Heart left ventricle (tissue), 16 donors: ENCODE measurements around the gene OPCML. TPM values are rescaled to one million over a fixed set of nuclear protein-coding genes. Genes with fewer than 3 reads are reported as not detected.

Experiments
- ATAC-seq, 4 donors: fragments of 200-7000 bp; cut with Tn5 transposase; one replicate each; pipeline ENCODE4 v1.9.1; 2020 to 2022; ENCODE audit warnings: moderate library complexity in 4 of 4, mild to moderate bottlenecking in 3 of 4, moderate number of reproducible peaks in 1 of 4
- DNase-seq, 5 donors: peaks; one replicate each; pipeline ENCODE4 v3.0.0-alpha.2; 2020
- H3K27ac ChIP-seq, 12 donors: fragments of 200-600 bp; sonication (generic) in 4 of 12; one replicate each; pipeline versions ENCODE4 v1.5.0 to v1.8.0; 2016 to 2022; ENCODE audit warnings: mild to moderate bottlenecking in 2 of 12
- H3K27me3 ChIP-seq, 9 donors: fragments of 200-600 bp; sonication (generic) in 2 of 9; one replicate each; pipeline versions ENCODE4 v1.5.1 to v1.8.0; 2016 to 2022; ENCODE audit warnings: mild to moderate bottlenecking in 3 of 9
- H3K36me3 ChIP-seq, 9 donors: fragments of 200-600 bp; sonication (generic) in 2 of 9; one replicate each; pipeline versions ENCODE4 v1.5.0 to v1.8.0; 2018 to 2022; ENCODE audit warnings: mild to moderate bottlenecking in 2 of 9
- H3K4me1 ChIP-seq, 12 donors: fragments of 200-600 bp; sonication (generic) in 4 of 12; one replicate each; pipeline versions ENCODE4 v1.5.0 to v1.8.0; 2016 to 2022; ENCODE audit warnings: mild to moderate bottlenecking in 3 of 12
- H3K4me3 ChIP-seq, 12 donors: fragments of 200-600 bp; sonication (generic) in 4 of 12; one replicate each; pipeline versions ENCODE4 v1.5.0 to v1.8.0; 2017 to 2022; ENCODE audit warnings: mild to moderate bottlenecking in 9 of 12, moderate library complexity in 4 of 12
- H3K9me3 ChIP-seq, 12 donors: fragments of 200-600 bp; sonication (generic) in 4 of 12; one replicate each; pipeline versions ENCODE4 v1.5.0 to v1.8.0; 2016 to 2022; ENCODE audit warnings: mild to moderate bottlenecking in 1 of 12
- POLR2A ChIP-seq, 2 donors: fragments of 450-650 bp; IDR thresholded peaks; one replicate each; pipeline ENCODE4 v1.6.1; 2017; ENCODE audit warnings: antibody characterized with exemption in 2 of 2, mild to moderate bottlenecking in 2 of 2, moderate library complexity in 2 of 2
- WGBS, 4 donors: extraction: QIAGEN DNeasy Blood & Tissue Kit in 2 of 4; methylation state at CpG; one replicate each; pipeline versions ENCODE4 v1.1.5 to v1.1.7; 2013 to 2018; 5-methylcytosine and 5-hydroxymethylcytosine counted together
- intact Hi-C, 10 donors: fragments of 100-400 bp; cut with DNase I; formaldehyde crosslinking; loops; one replicate each; pipeline versions ENCODE4 v1.11.1 to v1.14.2; 2022
- polyA plus RNA-seq, 2 donors: library from polyadenylated mRNA; stranded (reverse); fragments of 200-250 nt; gene quantifications; one replicate each; pipeline ENCODE4 v1.2.3, GENCODE V29; 2013
- total RNA-seq, 9 donors: library from RNA; depleted of rRNA in 2 of 9; stranded (reverse); fragments of >200 nt in 2 of 9; fragmentation: NEBNext Ultra II Directional in 3 of 9; extraction: Animal tissue kit (Norgen Biotek cat#: 25700) in 3 of 9; gene quantifications; one replicate each; pipeline versions ENCODE4 v1.1.0 to v1.2.4, GENCODE V29; 2016 to 2023
- TF ChIP-seq, protein P1 (sequence below), 12 donors: fragments of 200-600 bp; sonication (generic) in 4 of 12; IDR thresholded peaks; one replicate each; pipeline versions ENCODE4 v1.5.0 to v1.8.0; 2018 to 2022; ENCODE audit warnings: antibody characterized with exemption in 12 of 12, mild to moderate bottlenecking in 5 of 12
- donor health status: ischemic (EF 13 %, LVEDD 7.1; RV severe dilation, severe dysfunction).
- donor health status: healthy with polysubstance abuse.
- donor health status: DM: no; HTN: yes; CAD: no.
- donor health status: DM: no; HTN: no; CAD: no.
- donor health status: ischemic (EF 25% LVEDD 6.9; RV normal size, moderate dysfunction).
- donor health status: ischemic (EF 25% LVEDD 5.7; RV mildly dilated, moderate dysfunction).
- donor health status: healthy.
- donor health status: DM: yes; HTN: yes; CAD: no.
- donor health status: ischemic (EF 35%, LVEDD 5.7; RV mildly dilated, moderate dysfunction).
- donor health status: nonischemic (EF 11% LVEDD 7.7; RV severe dilation, severe dysfunction).
- donor health status: DM: yes; HTN: yes; CAD: no.
- donor health status: PGD.
- donor health status: ischemic (EF 29% LVEDD 5.4; RV normal size, mild dysfunction).
- donor health status: nonischemic (EF 23%, LVEDD 6.1; RV moderate dilation, normal function).

The OPCML gene
- total and polyA plus RNA-seq, 11 donors: 0.04 to 1.3 (median 0.23) TPM; not detected in 3

DNA sequence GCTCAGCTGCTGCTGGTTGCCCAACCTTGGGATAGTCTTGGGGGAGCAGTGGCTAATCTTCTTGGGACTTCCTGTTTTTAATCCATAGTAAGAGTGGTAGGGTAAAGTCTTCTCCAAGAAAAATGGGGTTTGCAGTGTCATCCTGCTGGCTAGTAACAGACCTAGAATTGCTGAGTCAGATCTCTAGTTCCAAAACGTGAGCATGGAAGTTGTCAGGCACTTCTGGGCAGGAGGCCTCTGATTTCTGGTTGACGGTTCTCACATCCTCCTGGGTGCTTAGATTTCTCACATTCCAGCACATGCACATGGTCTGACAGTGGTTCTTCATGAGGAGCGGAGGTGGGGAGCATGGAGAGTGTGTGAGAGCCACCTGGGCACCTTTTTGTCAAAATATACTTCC lies 410.0 kb downstream of the OPCML start:
- peaks cover 0 to 4% (median 0%) of the 10 kb centered on the region in 9 donors for H3K27me3 ChIP-seq
- peaks cover 0 to 18% (median 0%) of the 10 kb centered on the region in 12 donors for H3K4me1 ChIP-seq
- TF ChIP-seq, protein P1, sequence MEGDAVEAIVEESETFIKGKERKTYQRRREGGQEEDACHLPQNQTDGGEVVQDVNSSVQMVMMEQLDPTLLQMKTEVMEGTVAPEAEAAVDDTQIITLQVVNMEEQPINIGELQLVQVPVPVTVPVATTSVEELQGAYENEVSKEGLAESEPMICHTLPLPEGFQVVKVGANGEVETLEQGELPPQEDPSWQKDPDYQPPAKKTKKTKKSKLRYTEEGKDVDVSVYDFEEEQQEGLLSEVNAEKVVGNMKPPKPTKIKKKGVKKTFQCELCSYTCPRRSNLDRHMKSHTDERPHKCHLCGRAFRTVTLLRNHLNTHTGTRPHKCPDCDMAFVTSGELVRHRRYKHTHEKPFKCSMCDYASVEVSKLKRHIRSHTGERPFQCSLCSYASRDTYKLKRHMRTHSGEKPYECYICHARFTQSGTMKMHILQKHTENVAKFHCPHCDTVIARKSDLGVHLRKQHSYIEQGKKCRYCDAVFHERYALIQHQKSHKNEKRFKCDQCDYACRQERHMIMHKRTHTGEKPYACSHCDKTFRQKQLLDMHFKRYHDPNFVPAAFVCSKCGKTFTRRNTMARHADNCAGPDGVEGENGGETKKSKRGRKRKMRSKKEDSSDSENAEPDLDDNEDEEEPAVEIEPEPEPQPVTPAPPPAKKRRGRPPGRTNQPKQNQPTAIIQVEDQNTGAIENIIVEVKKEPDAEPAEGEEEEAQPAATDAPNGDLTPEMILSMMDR (IDR thresholded peaks at IDR 0.05): no peak
- no peak for TF ChIP-seq POLR2A (IDR thresholded peaks at IDR 0.05)
- DNase-seq: no peak
- WGBS, 4 donors: 9 to 41% (median 24%) methylated on average over 3 of the region's 3 CpGs
- H3K4me3 ChIP-seq: no peak overlapping the region
- H3K27ac ChIP-seq: no peak overlapping the region
- no peaks in the 10 kb centered on the region for H3K36me3 ChIP-seq
- no peak for ATAC-seq
- no peaks in the 10 kb centered on the region for H3K9me3 ChIP-seq
- intact Hi-C loops: no loop called here

- WGBS, 4 donors: 37 to 43% (median 40%) methylated on average over 7 of the region's 7 CpGs
- Histone ChIP-seq H3K4me1 (peaks cover 0 to 18% (median 0%) of the 10 kb centered on the region in 12 donors), H3K4me3 (no peak overlapping the region), H3K36me3 (no peaks in the 10 kb centered on the region), H3K27ac (peak overlapping the region in 10 of 12 donors; percentile 45 to 80 (median 65)), H3K27me3 (peaks cover 0 to 3% (median 0%) of the 10 kb centered on the region in 9 donors), H3K9me3 (no peaks in the 10 kb centered on the region)
- peak in 4 of 5 donors; percentile 58 to 77 (median 63) for DNase-seq
- peak; percentile 90 to 96 (median 94) for ATAC-seq
- intact Hi-C loops: no loop called here
- TF ChIP-seq, protein P1 (IDR thresholded peaks at IDR 0.05): no peak
- TF ChIP-seq POLR2A (IDR thresholded peaks at IDR 0.05): no peak
Observed at GRCh38 chr11:133118563-133119268, 413.6 kb downstream of the OPCML start.

GRCh38 chr11:133115099-133115498 lies 417.2 kb downstream of the OPCML start:
- intact Hi-C loops: no loop called here
- Histone ChIP-seq H3K4me3 (no peak overlapping the region), H3K4me1 (peaks cover 0 to 18% (median 0%) of the 10 kb centered on the region in 12 donors), H3K36me3 (no peaks in the 10 kb centered on the region), H3K9me3 (no peaks in the 10 kb centered on the region), H3K27me3 (no peaks in the 10 kb centered on the region), H3K27ac (no peak overlapping the region)
- 72 to 75% (median 74%) methylated on average over 7 of the region's 7 CpGs for WGBS, 4 donors
- peak in 4 of 5 donors; percentile 21 to 80 (median 41) for DNase-seq
- peak in 3 of 4 donors; percentile 68 to 76 (median 73) for ATAC-seq
- no peak for TF ChIP-seq POLR2A (IDR thresholded peaks at IDR 0.05)
- TF ChIP-seq, protein P1 (IDR thresholded peaks at IDR 0.05): no peak

- intact Hi-C loops: no loop called here
- 68 to 77% (median 74%) methylated on average over 3 of the region's 3 CpGs for whole genome bisulfite sequencing, 4 donors
- Histone ChIP-seq H3K4me3 (no peak overlapping the region), H3K27me3 (no peaks in the 10 kb centered on the region), H3K9me3 (no peaks in the 10 kb centered on the region), H3K27ac (no peak overlapping the region), H3K4me1 (no peaks in the 10 kb centered on the region), H3K36me3 (no peaks in the 10 kb centered on the region)
- TF ChIP-seq, protein P1 (IDR thresholded peaks at IDR 0.05): no peak
- no peak for TF ChIP-seq POLR2A (IDR thresholded peaks at IDR 0.05)
- no peak for DNase-seq
- ATAC-seq: no peak
Observed at GRCh38 chr11:133107763-133108162, 424.5 kb downstream of the OPCML start.
